T-helper 17 cell (primary cell): ENCODE measurements around the gene F10. TPM values are rescaled to one million over a fixed set of nuclear protein-coding genes. Genes with fewer than 3 reads are reported as not detected.
"Not testable (repeated sequence)": the region's sequence is repeated elsewhere in the genome, so short reads cannot be mapped to it uniquely, and the experiment has no call there.

ENCODE experiments used
- ATAC-seq: fragments of 150-1000 bp; cut with Tn5 transposase; 2 replicates; pipeline ENCODE4 v1.10.0; 2021; ENCODE audit warnings: mild to moderate bottlenecking, moderate library complexity
- DNase-seq, 3 donors: peaks; one replicate each; pipeline versions ENCODE4 v3.0.0 to v3.0.0-alpha.2; 2020 to 2021
- H3K9me3 ChIP-seq: one replicate; pipeline ENCODE4 v1.7.0; 2013; ENCODE audit warnings: low read length, mild to moderate bottlenecking; ENCODE audit not compliant: control insufficient read depth, poor library complexity, severe bottlenecking
- H3K27ac Mint-ChIP-seq: one replicate; pipeline ENCODE4 v1.8.0; 2022; ENCODE audit warnings: mild to moderate bottlenecking, moderate library complexity, mixed read lengths
- H3K27me3 Mint-ChIP-seq: one replicate; pipeline ENCODE4 v1.8.0; 2022; ENCODE audit warnings: mixed read lengths
- H3K36me3 Mint-ChIP-seq: one replicate; pipeline ENCODE4 v1.8.0; 2022; ENCODE audit warnings: low read depth, mixed read lengths
- H3K4me1 Mint-ChIP-seq: one replicate; pipeline ENCODE4 v1.8.0; 2022; ENCODE audit warnings: mild to moderate bottlenecking, mixed read lengths
- H3K4me3 Mint-ChIP-seq: one replicate; pipeline ENCODE4 v1.8.0; 2022; ENCODE audit warnings: mild to moderate bottlenecking, moderate library complexity, mixed read lengths
- total RNA-seq, 4 donors: library from RNA in 2 of 4; stranded (reverse) in 2 of 4; gene quantifications; one replicate each; pipeline ENCODE4 v1.2.3 and lab custom pipeline; 2022 to 2026

Gene F10
- total RNA-seq, 2 donors from 2014 or later = not detected

DNA sequence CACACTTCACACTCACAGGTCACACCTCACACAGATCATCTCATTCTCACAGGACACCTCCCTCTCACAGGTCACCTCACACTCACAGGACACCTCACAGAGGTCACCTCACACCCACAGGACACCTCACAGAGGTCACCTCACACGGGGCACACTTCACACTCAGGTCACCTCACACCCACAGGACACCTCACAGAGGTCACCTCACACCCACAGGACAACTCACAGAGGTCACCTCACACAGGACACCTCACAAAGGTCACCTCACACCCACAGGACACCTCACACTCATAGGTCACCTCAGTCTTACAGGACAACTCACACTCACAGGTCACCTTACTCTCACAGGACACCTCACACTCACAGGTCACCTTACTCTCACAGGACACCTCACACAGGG, 10.1 kb upstream of the F10 start:
- H3K4me1 Mint-ChIP-seq, ATAC-seq, H3K27ac Mint-ChIP-seq, H3K4me3 Mint-ChIP-seq, DNase-seq, H3K9me3 ChIP-seq, H3K36me3 Mint-ChIP-seq, H3K27me3 Mint-ChIP-seq: not testable (repeated sequence)

DNA sequence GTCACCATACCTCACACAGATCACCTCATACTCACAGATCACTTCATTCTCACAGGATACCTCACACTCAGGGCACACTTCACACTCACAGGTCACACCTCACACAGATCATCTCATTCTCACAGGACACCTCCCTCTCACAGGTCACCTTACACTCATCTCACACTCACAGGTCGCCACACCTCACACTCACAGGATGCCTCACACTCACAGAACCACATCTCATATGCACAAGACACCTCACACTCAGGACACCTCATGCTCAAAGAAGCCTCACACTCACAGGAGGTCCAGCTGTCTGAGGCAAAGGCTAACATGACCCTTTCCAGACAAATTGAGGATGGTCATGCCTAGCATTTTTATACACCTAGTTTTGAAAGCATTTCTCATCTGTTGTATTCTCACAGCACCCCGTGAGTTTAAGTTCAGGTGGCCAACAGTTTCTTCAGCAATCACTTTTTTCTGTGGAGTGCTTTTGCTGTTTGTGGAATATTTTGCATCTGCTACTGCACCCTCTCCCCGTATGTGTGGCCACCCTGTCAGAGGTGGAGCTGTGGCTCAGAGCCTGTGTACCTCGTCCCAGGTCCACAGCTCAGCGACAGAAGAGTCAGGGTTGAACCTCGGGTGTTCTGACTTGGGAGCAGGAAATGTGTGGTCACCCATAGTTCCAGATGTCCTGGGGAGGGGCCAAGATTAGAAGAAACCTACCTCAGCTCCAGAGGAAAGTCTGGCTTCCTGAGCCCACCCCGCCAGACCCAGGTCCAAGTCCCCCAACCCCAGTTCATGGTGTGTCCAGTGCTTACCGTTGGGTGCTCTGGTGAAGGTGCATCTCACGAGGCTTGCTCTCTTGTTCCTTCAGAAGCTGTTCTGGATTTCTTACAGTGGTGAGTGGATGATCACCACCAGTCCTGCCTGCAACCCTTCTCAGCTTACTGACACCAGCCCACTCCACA, 9.4 kb upstream of the F10 start:
- ATAC-seq (peak; percentile 37), DNase-seq (no peak)
- Mint-ChIP-seq H3K4me1 (no peaks in the 10 kb centered on the region), H3K4me3 (no peak overlapping the region), H3K27ac (no peak overlapping the region), H3K36me3 (no peaks in the 10 kb centered on the region), H3K27me3 (peaks cover 5% of the 10 kb centered on the region)
- no peaks in the 10 kb centered on the region for H3K9me3 ChIP-seq

DNA sequence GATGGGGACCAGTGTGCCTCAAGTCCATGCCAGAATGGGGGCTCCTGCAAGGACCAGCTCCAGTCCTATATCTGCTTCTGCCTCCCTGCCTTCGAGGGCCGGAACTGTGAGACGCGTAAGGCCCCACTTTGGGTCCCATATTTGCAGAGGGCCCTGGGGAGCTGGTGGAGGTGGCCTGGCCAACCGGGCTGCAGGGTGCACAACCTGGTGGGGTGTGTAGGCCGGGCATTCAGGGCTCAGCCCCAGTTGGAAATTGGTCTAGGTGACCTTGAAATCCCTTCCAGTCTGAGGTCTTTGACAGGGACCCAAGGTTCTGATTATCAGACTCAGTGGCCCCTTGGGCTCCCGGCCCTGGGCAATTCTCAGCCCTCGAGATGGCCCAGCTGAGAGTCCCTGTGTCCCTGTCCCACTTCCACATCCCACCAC, 8.7 kb upstream of the F10 start:
- DNase-seq (no peak), ATAC-seq (no peak)
- Mint-ChIP-seq H3K4me3 (no peak overlapping the region), H3K36me3 (no peaks in the 10 kb centered on the region), H3K4me1 (no peaks in the 10 kb centered on the region), H3K27me3 (peaks cover 5% of the 10 kb centered on the region), H3K27ac (no peak overlapping the region)
- H3K9me3 ChIP-seq = no peaks in the 10 kb centered on the region

DNA sequence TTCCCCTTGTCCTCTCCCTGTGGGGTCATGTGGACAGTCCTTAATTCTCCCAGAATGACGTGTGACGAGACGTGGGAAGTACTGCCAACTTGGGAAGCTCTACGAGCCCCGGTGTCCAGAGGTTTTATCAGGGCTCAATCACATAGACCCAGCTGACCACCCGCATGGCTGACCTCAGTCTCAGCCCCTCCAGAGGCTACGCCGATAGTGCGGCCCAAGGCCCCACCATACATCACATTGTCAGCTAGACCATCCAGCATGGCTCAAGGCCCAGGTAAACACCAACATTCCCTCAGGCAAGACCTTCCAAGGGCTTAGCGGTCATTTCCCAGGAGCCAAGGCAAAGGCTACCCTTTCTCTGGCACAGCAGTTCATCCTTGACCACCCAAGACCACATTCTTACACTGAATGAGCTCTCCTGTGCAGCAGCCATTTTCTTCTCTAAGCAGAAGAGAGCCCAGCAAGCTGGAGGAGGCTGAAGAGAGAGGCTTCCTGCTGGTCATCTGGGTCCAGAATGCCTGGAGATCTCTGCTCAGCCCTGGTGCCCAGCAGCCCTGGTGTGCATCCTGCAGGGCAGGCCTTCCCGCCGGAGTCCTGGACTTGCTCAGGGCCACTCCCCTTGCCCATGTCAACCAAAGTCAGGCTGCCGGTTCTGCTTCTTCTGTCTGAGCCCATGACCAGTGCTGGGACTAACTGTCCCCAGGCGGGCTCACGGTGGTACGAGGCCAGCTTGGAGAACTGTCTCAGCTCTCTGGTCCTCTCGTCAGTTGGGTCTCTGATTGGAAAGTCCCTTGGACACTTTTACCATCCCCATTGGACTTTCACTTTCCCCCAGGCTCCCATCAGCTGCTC, 7.9 kb upstream of the F10 start:
- H3K27me3 Mint-ChIP-seq = peaks cover 7% of the 10 kb centered on the region
- ATAC-seq = no peak

DNA sequence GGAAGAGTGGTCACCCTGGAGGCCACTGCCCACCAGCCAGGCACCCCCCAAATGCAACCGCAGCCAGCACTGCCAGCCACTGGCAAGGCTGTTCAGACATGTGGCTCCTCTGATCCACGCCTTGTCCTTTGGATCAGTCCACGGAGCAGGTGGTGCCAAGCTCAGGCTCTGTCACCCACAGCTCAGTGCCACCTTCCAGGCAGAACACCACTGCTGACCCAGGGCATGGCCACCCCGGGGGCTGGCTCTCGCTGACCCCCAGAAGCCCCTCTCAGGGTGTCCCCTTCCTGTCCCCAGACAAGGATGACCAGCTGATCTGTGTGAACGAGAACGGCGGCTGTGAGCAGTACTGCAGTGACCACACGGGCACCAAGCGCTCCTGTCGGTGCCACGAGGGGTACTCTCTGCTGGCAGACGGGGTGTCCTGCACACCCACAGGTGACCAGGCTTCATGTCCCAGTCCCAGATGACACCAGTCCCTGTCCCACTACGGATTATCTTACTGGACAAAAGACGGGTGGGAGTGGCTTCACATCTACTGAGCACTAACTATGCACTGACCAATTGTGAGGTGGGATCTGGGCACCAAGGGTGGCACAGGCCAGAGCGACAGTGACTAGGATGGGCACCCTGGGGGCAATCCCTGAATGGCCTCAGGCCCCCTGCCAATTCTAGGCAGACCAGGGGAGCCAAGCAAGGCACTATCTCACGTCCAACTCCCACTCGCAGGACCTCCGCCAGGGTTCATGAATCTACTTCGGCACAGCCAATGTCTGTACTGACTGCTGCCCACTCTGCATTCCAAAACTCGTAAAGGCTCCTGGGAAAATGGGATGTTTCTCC, 7.0 kb upstream of the F10 start:
- Mint-ChIP-seq H3K4me3 (no peak overlapping the region), H3K27ac (no peak overlapping the region), H3K4me1 (no peaks in the 10 kb centered on the region), H3K36me3 (no peaks in the 10 kb centered on the region), H3K27me3 (peaks cover 12% of the 10 kb centered on the region)
- H3K9me3 ChIP-seq = no peaks in the 10 kb centered on the region
- no peak for ATAC-seq
- DNase-seq = no peak

More for the DNA sequence above, 7.9 kb upstream of the F10 start:
- Mint-ChIP-seq H3K36me3 (no peaks in the 10 kb centered on the region), H3K27ac (no peak overlapping the region), H3K4me1 (no peaks in the 10 kb centered on the region), H3K4me3 (no peak overlapping the region)
- DNase-seq = no peak
- H3K9me3 ChIP-seq = no peaks in the 10 kb centered on the region

DNA sequence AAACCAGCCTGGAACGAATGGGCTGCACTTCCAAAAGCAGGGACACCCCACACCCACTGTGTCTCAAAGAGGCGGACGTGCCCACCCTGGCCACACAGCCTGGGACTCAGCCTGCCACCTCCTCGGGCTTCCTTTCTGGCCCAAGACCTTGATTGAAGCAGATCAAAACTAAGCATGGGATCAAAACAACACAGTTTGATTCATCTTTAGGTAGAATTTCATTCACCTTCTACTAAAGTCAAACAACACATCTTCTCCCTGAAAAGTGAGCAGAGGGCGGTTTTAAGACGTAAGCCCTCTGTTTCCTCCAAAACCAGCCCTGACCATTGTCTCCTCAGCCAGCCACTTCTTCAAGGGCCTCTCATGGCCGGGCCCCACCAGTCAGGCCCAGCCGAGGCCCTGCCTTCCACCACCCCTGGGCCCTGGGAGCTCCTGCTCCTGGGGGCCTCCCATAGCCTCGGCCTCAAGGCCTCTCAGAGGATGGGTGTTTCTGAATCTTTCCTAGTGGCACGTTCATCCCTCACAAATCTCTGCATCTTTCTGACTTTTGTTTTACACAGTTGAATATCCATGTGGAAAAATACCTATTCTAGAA, 6.3 kb upstream of the F10 start:
- DNase-seq = no peak
- Mint-ChIP-seq H3K36me3 (no peaks in the 10 kb centered on the region), H3K4me3 (no peak overlapping the region), H3K27me3 (peaks cover 18% of the 10 kb centered on the region), H3K27ac (no peak overlapping the region), H3K4me1 (no peaks in the 10 kb centered on the region)
- no peaks in the 10 kb centered on the region for H3K9me3 ChIP-seq
- ATAC-seq = no peak

DNA sequence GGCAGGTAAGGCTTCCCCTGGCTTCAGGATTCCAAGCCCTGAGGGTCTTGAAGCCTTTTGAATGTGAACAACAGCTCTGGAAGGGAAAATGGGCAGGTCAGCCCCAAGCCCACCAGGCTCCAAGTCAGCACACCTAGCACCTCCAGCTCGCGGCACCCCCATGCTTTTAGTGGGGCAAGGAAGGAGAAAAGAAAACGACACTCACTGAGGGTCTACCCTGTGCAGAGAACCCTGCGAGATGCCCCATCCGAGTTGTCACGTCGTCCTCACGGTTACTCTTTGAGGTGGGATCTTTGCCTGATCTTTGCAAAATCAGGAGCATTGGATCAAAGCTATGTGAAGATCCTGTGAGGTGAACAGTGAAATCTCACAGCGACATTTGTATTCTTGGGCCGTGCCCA, 5.7 kb upstream of the F10 start:
- no peak for DNase-seq
- H3K4me1 Mint-ChIP-seq = no peaks in the 10 kb centered on the region

DNA sequence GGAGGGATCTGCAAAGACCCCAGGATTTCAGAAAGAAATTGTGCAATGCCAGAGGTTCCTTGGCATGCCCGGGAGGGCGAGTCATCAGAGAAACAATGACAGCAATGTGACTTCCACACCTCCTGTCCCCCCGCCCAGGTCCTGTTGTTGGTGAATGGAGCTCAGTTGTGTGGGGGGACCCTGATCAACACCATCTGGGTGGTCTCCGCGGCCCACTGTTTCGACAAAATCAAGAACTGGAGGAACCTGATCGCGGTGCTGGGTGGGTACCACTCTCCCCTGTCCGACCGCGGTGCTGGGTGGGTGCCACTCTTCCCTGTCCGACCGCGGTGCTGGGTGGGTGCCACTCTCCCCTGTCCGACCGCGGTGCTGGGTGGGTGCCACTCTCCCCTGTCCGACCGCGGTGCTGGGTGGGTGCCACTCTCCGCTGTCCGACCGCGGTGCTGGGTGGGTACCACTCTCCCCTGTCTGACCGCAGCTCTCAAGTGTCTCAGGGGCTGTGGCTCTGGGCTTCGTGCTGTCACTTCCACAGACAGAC, 5.2 kb upstream of the F10 start:
- DNase-seq = no peak
- ATAC-seq = no peak
- H3K4me3 Mint-ChIP-seq = no peak overlapping the region
- H3K9me3 ChIP-seq = no peaks in the 10 kb centered on the region
- H3K4me1 Mint-ChIP-seq = no peaks in the 10 kb centered on the region
- H3K27ac Mint-ChIP-seq = no peak overlapping the region
- H3K27me3 Mint-ChIP-seq = peaks cover 23% of the 10 kb centered on the region
- no peaks in the 10 kb centered on the region for H3K36me3 Mint-ChIP-seq

More for the DNA sequence above, 5.7 kb upstream of the F10 start:
- no peak overlapping the region for H3K27ac Mint-ChIP-seq
- no peaks in the 10 kb centered on the region for H3K9me3 ChIP-seq
- H3K27me3 Mint-ChIP-seq = peaks cover 23% of the 10 kb centered on the region
- ATAC-seq = no peak
- H3K36me3 Mint-ChIP-seq = no peaks in the 10 kb centered on the region
- H3K4me3 Mint-ChIP-seq = no peak overlapping the region

DNA sequence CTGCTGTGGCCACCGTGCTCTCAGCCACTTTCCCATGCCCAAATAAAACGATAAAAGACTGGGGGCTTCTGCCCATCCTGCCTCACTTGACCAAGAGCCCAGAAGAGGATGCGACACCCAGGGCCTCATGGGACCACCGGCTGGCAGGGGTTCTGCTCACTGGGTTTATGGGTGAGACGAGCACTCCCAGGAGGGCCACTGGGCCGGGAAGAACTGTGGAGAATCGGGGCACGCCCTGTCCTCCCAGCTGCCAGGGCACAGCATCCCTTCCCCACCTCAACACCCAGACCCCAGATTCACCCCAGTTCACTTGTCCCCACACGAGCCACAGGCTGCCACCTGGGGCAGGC, 4.7 kb upstream of the F10 start:
- Mint-ChIP-seq H3K27ac (no peak overlapping the region), H3K4me1 (no peaks in the 10 kb centered on the region), H3K27me3 (peaks cover 28% of the 10 kb centered on the region), H3K36me3 (no peaks in the 10 kb centered on the region), H3K4me3 (no peak overlapping the region)
- DNase-seq = no peak
- no peak for ATAC-seq
- no peaks in the 10 kb centered on the region for H3K9me3 ChIP-seq

DNA sequence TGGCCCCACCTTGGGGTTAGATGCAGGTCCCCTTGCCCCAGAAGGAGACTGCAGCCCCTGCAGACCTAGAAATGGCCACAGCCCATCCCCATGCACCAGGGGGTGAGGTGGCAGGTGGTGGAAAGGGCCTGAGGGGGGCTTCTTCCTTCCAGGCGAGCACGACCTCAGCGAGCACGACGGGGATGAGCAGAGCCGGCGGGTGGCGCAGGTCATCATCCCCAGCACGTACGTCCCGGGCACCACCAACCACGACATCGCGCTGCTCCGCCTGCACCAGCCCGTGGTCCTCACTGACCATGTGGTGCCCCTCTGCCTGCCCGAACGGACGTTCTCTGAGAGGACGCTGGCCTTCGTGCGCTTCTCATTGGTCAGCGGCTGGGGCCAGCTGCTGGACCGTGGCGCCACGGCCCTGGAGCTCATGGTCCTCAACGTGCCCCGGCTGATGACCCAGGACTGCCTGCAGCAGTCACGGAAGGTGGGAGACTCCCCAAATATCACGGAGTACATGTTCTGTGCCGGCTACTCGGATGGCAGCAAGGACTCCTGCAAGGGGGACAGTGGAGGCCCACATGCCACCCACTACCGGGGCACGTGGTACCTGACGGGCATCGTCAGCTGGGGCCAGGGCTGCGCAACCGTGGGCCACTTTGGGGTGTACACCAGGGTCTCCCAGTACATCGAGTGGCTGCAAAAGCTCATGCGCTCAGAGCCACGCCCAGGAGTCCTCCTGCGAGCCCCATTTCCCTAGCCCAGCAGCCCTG, 4.2 kb upstream of the F10 start:
- ATAC-seq (no peak), DNase-seq (no peak)
- H3K27ac Mint-ChIP-seq = no peak overlapping the region
- H3K36me3 Mint-ChIP-seq = peaks cover 2% of the 10 kb centered on the region
- H3K4me3 Mint-ChIP-seq = no peak overlapping the region
- no peaks in the 10 kb centered on the region for H3K9me3 ChIP-seq
- peaks cover 30% of the 10 kb centered on the region for H3K27me3 Mint-ChIP-seq
- no peaks in the 10 kb centered on the region for H3K4me1 Mint-ChIP-seq

DNA sequence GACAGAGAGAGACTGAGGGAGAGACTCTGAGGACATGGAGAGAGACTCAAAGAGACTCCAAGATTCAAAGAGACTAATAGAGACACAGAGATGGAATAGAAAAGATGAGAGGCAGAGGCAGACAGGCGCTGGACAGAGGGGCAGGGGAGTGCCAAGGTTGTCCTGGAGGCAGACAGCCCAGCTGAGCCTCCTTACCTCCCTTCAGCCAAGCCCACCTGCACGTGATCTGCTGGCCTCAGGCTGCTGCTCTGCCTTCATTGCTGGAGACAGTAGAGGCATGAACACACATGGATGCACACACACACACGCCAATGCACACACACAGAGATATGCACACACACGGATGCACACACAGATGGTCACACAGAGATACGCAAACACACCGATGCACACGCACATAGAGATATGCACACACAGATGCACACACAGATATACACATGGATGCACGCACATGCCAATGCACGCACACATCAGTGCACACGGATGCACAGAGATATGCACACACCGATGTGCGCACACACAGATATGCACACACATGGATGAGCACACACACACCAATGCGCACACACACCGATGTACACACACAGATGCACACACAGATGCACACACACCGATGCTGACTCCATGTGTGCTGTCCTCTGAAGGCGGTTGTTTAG, 3.3 kb upstream of the F10 start:
- Mint-ChIP-seq H3K27ac (no peak overlapping the region), H3K4me3 (no peak overlapping the region), H3K4me1 (no peaks in the 10 kb centered on the region), H3K27me3 (peaks cover 30% of the 10 kb centered on the region), H3K36me3 (peaks cover 2% of the 10 kb centered on the region)
- DNase-seq (no peak), ATAC-seq (no peak)
- H3K9me3 ChIP-seq = no peaks in the 10 kb centered on the region
